Activated CD8-positive, alpha-beta T cell treated with anti-CD3 and anti-CD28 coated beads, Interleukin-2, amount 10 ng/mL, durations not matched to agents 7 days and 5 days (primary cell): ENCODE measurements around the gene IQCM. TPM values are rescaled to one million over a fixed set of nuclear protein-coding genes. Genes with fewer than 3 reads are reported as not detected.

Experiments
- ATAC-seq: fragments of 150-1000 bp; cut with Tn5 transposase; one replicate; pipeline ENCODE4 v1.10.0; 2021; ENCODE audit warnings: moderate library complexity
- CTCF ChIA-PET: fragments of 350-600 bp; sonication (Branson Sonifier 250); formaldehyde crosslinking; loops from one replicate; lab custom pipeline; 2021; ENCODE audit warnings: antibody characterized with exemption; lab: Charles Lee
- POLR2A ChIA-PET: fragments of 350-600 bp; sonication (Branson Sonifier 250); formaldehyde crosslinking; loops from one replicate; lab custom pipeline; 2021; ENCODE audit warnings: antibody characterized with exemption; lab: Charles Lee
- DNase-seq: peaks from one replicate; pipeline ENCODE4 v3.0.0-alpha.2; 2020
- H3K27ac Mint-ChIP-seq: one replicate; pipeline ENCODE4 v1.8.0; 2021; ENCODE audit warnings: mild to moderate bottlenecking, mixed read lengths
- H3K27me3 Mint-ChIP-seq: one replicate; pipeline ENCODE4 v1.8.0; 2021; ENCODE audit warnings: low read depth, mixed read lengths
- H3K36me3 Mint-ChIP-seq: one replicate; pipeline ENCODE4 v1.8.0; 2021; ENCODE audit warnings: low read depth, mixed read lengths
- H3K4me1 Mint-ChIP-seq: one replicate; pipeline ENCODE4 v1.8.0; 2021; ENCODE audit warnings: low read depth, mixed read lengths
- H3K4me3 Mint-ChIP-seq: one replicate; pipeline ENCODE4 v1.8.0; 2021; ENCODE audit warnings: mild to moderate bottlenecking, mixed read lengths
- H3K9me3 Mint-ChIP-seq: one replicate; pipeline ENCODE4 v1.8.0; 2022; ENCODE audit warnings: mixed read lengths; ENCODE audit not compliant: insufficient read depth
- total RNA-seq, 2 experiments: library from RNA; stranded (reverse); gene quantifications; one replicate each; pipeline ENCODE4 v1.2.3, GENCODE V29; 2021

Gene IQCM
- total RNA-seq, 2 experiments from 2014 or later, result not detected

GRCh38 chr4:149702414-149703293 lies 113.0 kb downstream of the IQCM start:
- H3K27ac Mint-ChIP-seq, result no peak overlapping the region
- no peaks in the 10 kb centered on the region for H3K4me1 Mint-ChIP-seq
- ChIA-PET CTCF (no interaction called here), POLR2A (no interaction called here)
- no peaks in the 10 kb centered on the region for H3K9me3 Mint-ChIP-seq
- no peak for ATAC-seq
- H3K27me3 Mint-ChIP-seq, result no peaks in the 10 kb centered on the region
- H3K4me3 Mint-ChIP-seq, result no peak overlapping the region
- H3K36me3 Mint-ChIP-seq, result no peaks in the 10 kb centered on the region
- DNase-seq, result no peak

- Mint-ChIP-seq H3K36me3 (no peaks in the 10 kb centered on the region), H3K4me3 (no peak overlapping the region), H3K4me1 (no peaks in the 10 kb centered on the region), H3K27me3 (no peaks in the 10 kb centered on the region), H3K9me3 (no peaks in the 10 kb centered on the region), H3K27ac (no peak overlapping the region)
- POLR2A ChIA-PET, result no interaction called here
- DNase-seq, result no peak
- ATAC-seq, result no peak
- CTCF ChIA-PET, result no interaction called here
Observed at GRCh38 chr4:149701435-149702156, 114.0 kb downstream of the IQCM start.

GRCh38 chr4:149700272-149700671 lies 115.4 kb downstream of the IQCM start:
- Mint-ChIP-seq H3K27me3 (no peaks in the 10 kb centered on the region), H3K4me1 (no peaks in the 10 kb centered on the region), H3K27ac (no peak overlapping the region), H3K9me3 (no peaks in the 10 kb centered on the region), H3K4me3 (no peak overlapping the region), H3K36me3 (no peaks in the 10 kb centered on the region)
- DNase-seq, result no peak
- POLR2A ChIA-PET, result no interaction called here
- CTCF ChIA-PET, result no interaction called here
- no peak for ATAC-seq

- H3K27me3 Mint-ChIP-seq, result no peaks in the 10 kb centered on the region
- ATAC-seq (no peak), DNase-seq (no peak)
- H3K4me1 Mint-ChIP-seq, result no peaks in the 10 kb centered on the region
- POLR2A ChIA-PET, result no interaction called here
- no peak overlapping the region for H3K27ac Mint-ChIP-seq
- no peaks in the 10 kb centered on the region for H3K36me3 Mint-ChIP-seq
- H3K9me3 Mint-ChIP-seq, result no peaks in the 10 kb centered on the region
- CTCF ChIA-PET, result no interaction called here
- H3K4me3 Mint-ChIP-seq, result no peak overlapping the region
Observed at GRCh38 chr4:149699642-149700041, 116.0 kb downstream of the IQCM start.

GRCh38 chr4:149690726-149691125 lies 124.9 kb downstream of the IQCM start:
- no peak for ATAC-seq
- no peak overlapping the region for H3K4me3 Mint-ChIP-seq
- POLR2A ChIA-PET, result no interaction called here
- H3K27me3 Mint-ChIP-seq, result no peaks in the 10 kb centered on the region
- no peak for DNase-seq
- H3K27ac Mint-ChIP-seq, result no peak overlapping the region
- CTCF ChIA-PET, result no interaction called here
- no peaks in the 10 kb centered on the region for H3K4me1 Mint-ChIP-seq
- no peaks in the 10 kb centered on the region for H3K36me3 Mint-ChIP-seq
- H3K9me3 Mint-ChIP-seq, result no peaks in the 10 kb centered on the region

GRCh38 chr4:149684516-149684915 lies 131.1 kb downstream of the IQCM start:
- Mint-ChIP-seq H3K36me3 (no peaks in the 10 kb centered on the region), H3K4me1 (no peaks in the 10 kb centered on the region), H3K9me3 (no peaks in the 10 kb centered on the region), H3K27ac (no peak overlapping the region), H3K4me3 (no peak overlapping the region), H3K27me3 (no peaks in the 10 kb centered on the region)
- ATAC-seq (no peak), DNase-seq (no peak)
- ChIA-PET POLR2A (no interaction called here), CTCF (no interaction called here)

- CTCF ChIA-PET, result no interaction called here
- DNase-seq (no peak), ATAC-seq (no peak)
- Mint-ChIP-seq H3K36me3 (no peaks in the 10 kb centered on the region), H3K4me1 (no peaks in the 10 kb centered on the region), H3K9me3 (peaks cover 6% of the 10 kb centered on the region), H3K4me3 (no peak overlapping the region), H3K27me3 (no peaks in the 10 kb centered on the region), H3K27ac (no peak overlapping the region)
- POLR2A ChIA-PET, result no interaction called here
Observed at GRCh38 chr4:149676076-149676475, 139.6 kb downstream of the IQCM start.

GRCh38 chr4:149645790-149646189 lies 169.9 kb downstream of the IQCM start:
- CTCF ChIA-PET, result no interaction called here
- Mint-ChIP-seq H3K4me1 (no peaks in the 10 kb centered on the region), H3K4me3 (no peak overlapping the region), H3K36me3 (no peaks in the 10 kb centered on the region), H3K27me3 (no peaks in the 10 kb centered on the region), H3K9me3 (peaks cover 11% of the 10 kb centered on the region), H3K27ac (no peak overlapping the region)
- DNase-seq (no peak), ATAC-seq (no peak)
- POLR2A ChIA-PET, result no interaction called here

- POLR2A ChIA-PET, result no interaction called here
- DNase-seq (no peak), ATAC-seq (no peak)
- Mint-ChIP-seq H3K27me3 (no peaks in the 10 kb centered on the region), H3K36me3 (no peaks in the 10 kb centered on the region), H3K4me3 (no peak overlapping the region), H3K27ac (no peak overlapping the region), H3K4me1 (no peaks in the 10 kb centered on the region), H3K9me3 (no peaks in the 10 kb centered on the region)
- CTCF ChIA-PET, result no interaction called here
Observed at GRCh38 chr4:149638073-149638472, 177.6 kb downstream of the IQCM start.

GRCh38 chr4:149634368-149634767 lies 181.3 kb downstream of the IQCM start:
- Mint-ChIP-seq H3K4me3 (no peak overlapping the region), H3K9me3 (no peaks in the 10 kb centered on the region), H3K4me1 (no peaks in the 10 kb centered on the region), H3K27me3 (no peaks in the 10 kb centered on the region), H3K27ac (no peak overlapping the region), H3K36me3 (no peaks in the 10 kb centered on the region)
- DNase-seq (no peak), ATAC-seq (no peak)
- ChIA-PET CTCF (no interaction called here), POLR2A (no interaction called here)

GRCh38 chr4:149631629-149632028 lies 184.0 kb downstream of the IQCM start:
- no peak overlapping the region for H3K4me3 Mint-ChIP-seq
- no peaks in the 10 kb centered on the region for H3K4me1 Mint-ChIP-seq
- no peak for ATAC-seq
- no peaks in the 10 kb centered on the region for H3K9me3 Mint-ChIP-seq
- no peak overlapping the region for H3K27ac Mint-ChIP-seq
- ChIA-PET CTCF (no interaction called here), POLR2A (no interaction called here)
- H3K36me3 Mint-ChIP-seq, result no peaks in the 10 kb centered on the region
- no peaks in the 10 kb centered on the region for H3K27me3 Mint-ChIP-seq
- no peak for DNase-seq

GRCh38 chr4:149630064-149630463 lies 185.6 kb downstream of the IQCM start:
- no peaks in the 10 kb centered on the region for H3K36me3 Mint-ChIP-seq
- no peaks in the 10 kb centered on the region for H3K9me3 Mint-ChIP-seq
- H3K27me3 Mint-ChIP-seq, result no peaks in the 10 kb centered on the region
- ChIA-PET CTCF (no interaction called here), POLR2A (no interaction called here)
- H3K4me3 Mint-ChIP-seq, result no peak overlapping the region
- H3K4me1 Mint-ChIP-seq, result no peaks in the 10 kb centered on the region
- no peak for ATAC-seq
- no peak for DNase-seq
- no peak overlapping the region for H3K27ac Mint-ChIP-seq
